GM12872 (cell line): Measurements from ENCODE around the gene KCNQ1.

Experiments
- TF ChIP-seq, protein P1 (sequence below): IDR thresholded peaks from 3 replicates; pipeline ENCODE4 v1.5.1; 2011; ENCODE audit warnings: low read depth, mild to moderate bottlenecking, low read length, moderate library complexity; ENCODE audit not compliant: insufficient read depth

The KCNQ1 gene

DNA sequence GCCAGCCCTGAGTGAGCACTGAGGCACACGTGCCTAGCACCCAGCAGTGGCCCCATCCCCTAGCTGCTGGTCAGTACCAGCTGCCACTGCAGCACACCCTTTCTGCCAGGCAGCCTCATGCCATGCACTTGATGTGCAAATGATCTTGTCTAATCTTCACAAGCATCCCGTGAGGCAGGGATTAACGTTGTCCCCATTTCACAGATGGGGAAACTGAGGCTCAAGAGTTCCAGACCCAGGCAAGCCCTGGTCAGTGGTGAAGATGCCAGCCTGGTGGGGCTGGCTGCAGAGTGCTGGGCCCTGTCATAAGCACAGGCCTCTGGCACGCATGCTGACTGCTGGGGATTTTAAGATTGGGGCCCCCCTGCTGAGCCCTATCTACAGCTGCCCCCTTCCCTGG is 449.1 kb downstream of the KCNQ1 start:
- TF ChIP-seq, protein P1, sequence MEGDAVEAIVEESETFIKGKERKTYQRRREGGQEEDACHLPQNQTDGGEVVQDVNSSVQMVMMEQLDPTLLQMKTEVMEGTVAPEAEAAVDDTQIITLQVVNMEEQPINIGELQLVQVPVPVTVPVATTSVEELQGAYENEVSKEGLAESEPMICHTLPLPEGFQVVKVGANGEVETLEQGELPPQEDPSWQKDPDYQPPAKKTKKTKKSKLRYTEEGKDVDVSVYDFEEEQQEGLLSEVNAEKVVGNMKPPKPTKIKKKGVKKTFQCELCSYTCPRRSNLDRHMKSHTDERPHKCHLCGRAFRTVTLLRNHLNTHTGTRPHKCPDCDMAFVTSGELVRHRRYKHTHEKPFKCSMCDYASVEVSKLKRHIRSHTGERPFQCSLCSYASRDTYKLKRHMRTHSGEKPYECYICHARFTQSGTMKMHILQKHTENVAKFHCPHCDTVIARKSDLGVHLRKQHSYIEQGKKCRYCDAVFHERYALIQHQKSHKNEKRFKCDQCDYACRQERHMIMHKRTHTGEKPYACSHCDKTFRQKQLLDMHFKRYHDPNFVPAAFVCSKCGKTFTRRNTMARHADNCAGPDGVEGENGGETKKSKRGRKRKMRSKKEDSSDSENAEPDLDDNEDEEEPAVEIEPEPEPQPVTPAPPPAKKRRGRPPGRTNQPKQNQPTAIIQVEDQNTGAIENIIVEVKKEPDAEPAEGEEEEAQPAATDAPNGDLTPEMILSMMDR, result no peak

DNA sequence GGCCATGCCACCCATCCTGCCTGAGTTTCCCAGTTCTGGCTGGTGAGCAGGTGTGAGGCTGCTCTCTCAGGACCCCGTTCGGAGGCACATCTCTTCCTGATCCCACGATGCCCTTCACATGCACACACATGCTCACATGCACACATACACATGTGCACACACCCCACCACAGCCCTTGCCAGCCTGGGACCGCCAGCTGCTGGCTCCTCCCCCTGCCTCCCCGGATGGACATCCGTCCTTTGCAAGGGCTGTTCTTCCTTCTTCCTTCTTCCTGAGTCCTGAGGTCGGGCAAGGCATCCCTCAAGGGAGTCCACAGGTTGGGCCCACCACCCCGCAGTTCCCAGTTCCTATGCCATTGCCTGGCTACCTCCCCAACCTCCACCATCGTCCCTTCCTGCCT is 451.2 kb downstream of the KCNQ1 start:
- TF ChIP-seq, protein P1, result no peak

DNA sequence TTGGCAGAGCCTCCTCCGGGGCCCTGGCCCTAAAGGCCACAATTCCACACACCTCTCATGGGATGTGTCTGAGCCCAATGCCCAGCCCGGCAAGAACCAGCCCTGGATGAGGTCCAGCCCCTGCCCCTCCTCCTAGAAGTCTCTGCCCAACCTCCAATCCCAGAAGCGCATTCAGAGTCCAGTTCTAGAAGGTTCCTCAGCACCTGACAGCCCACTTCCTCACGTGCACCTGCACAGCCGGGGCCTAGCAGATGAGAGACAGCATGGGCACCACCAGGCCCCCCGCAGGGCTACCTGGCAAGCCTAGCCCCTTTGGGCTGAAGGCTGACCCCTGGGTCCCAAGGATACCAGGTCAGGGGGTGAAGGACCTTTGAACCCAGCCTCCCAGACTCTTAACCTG is 452.2 kb downstream of the KCNQ1 start:
- TF ChIP-seq, protein P1, result no peak

DNA sequence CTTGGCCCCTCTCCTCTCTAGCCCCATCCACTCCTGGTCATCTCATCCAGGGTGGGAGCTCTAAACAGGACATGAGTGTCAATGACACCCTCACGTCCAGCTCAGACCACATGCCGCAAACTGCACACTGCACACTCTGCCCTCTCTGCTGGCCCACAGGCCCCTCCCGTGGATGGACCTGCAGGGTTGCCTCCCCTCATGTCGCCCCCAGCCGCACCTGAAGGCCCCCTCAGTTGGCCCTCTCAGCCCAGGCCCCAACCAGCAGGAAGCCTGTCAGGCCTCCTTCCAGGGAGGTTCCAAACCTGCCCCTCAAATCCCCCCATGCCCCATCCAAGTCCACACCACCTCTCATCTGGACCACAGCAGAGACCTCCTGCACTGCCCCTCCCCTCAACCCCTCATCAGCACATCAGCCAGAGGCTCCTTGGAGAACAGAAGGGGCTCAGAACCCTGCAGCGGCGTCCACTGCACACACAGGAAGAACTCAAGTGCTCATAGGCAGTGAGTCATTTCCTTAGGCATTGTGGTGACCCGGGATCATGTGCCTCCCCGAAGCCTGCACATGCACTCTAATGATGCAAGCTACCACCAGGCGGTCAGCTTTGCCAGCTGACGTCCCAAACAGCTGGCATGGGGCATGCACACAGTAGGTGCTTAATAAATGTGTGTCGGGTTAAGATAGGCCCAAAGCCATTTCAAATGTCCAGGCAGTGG is 453.7 kb downstream of the KCNQ1 start:
- TF ChIP-seq, protein P1, result no peak
